Liver (tissue), 3 donors: ENCODE measurements around the gene STARD9.

Source experiments
- ATF3 ChIP-seq: IDR thresholded peaks from 2 replicates; pipeline ENCODE4 v1.6.1; 2016; ENCODE audit warnings: antibody characterized with exemption
- EGR1 ChIP-seq, 2 donors: IDR thresholded peaks; 2 replicates each; pipeline ENCODE4 v1.6.1; 2016 to 2018; ENCODE audit warnings: antibody characterized with exemption in 2 of 2, low read depth in 2 of 2
- GABPA ChIP-seq, 2 donors: IDR thresholded peaks in 1 of 2; conservative IDR thresholded peaks in 1 of 2; 2 replicates each; pipeline ENCODE4 v1.6.1; 2016; ENCODE audit warnings: antibody characterized with exemption in 2 of 2, mild to moderate bottlenecking in 1 of 2, moderate library complexity in 1 of 2
- JUND ChIP-seq, 2 donors: IDR thresholded peaks; 2 replicates each; pipeline ENCODE4 v1.6.1; 2016; ENCODE audit warnings: antibody characterized with exemption in 2 of 2
- RAD21 ChIP-seq, 2 donors: IDR thresholded peaks; 2 replicates each; pipeline ENCODE4 v1.6.1; 2016; ENCODE audit warnings: antibody characterized with exemption in 2 of 2, mild to moderate bottlenecking in 2 of 2
- SP1 ChIP-seq: IDR thresholded peaks from 2 replicates; pipeline ENCODE4 v1.6.1; 2018; ENCODE audit warnings: antibody characterized with exemption, mild to moderate bottlenecking
- TAF1 ChIP-seq: conservative IDR thresholded peaks from 2 replicates; pipeline ENCODE4 v1.6.1; 2016; ENCODE audit warnings: antibody characterized with exemption, mild to moderate bottlenecking
- YY1 ChIP-seq: IDR thresholded peaks from 2 replicates; pipeline ENCODE4 v1.6.1; 2016; ENCODE audit warnings: antibody characterized with exemption, mild to moderate bottlenecking
- TF ChIP-seq, protein P1 (sequence below): fragments of 150-350 bp; IDR thresholded peaks from 2 replicates; pipeline ENCODE4 v1.5.1; 2017; ENCODE audit warnings: improper control_type of control experiment, low read depth, low read length; ENCODE audit not compliant: missing input control
- TF ChIP-seq, protein P2 (sequence below): IDR thresholded peaks from 2 replicates; pipeline ENCODE4 v1.6.1; 2016; ENCODE audit warnings: antibody characterized with exemption
- TF ChIP-seq, protein P3 (sequence below): IDR thresholded peaks from 2 replicates; pipeline ENCODE4 v1.6.1; 2016; ENCODE audit warnings: antibody characterized with exemption
- TF ChIP-seq, protein P4 (sequence below): IDR thresholded peaks from 2 replicates; pipeline ENCODE4 v1.6.1; 2016; ENCODE audit warnings: antibody characterized with exemption, mild to moderate bottlenecking
- donor health status: healthy.
- donor health status: healthy.

DNA sequence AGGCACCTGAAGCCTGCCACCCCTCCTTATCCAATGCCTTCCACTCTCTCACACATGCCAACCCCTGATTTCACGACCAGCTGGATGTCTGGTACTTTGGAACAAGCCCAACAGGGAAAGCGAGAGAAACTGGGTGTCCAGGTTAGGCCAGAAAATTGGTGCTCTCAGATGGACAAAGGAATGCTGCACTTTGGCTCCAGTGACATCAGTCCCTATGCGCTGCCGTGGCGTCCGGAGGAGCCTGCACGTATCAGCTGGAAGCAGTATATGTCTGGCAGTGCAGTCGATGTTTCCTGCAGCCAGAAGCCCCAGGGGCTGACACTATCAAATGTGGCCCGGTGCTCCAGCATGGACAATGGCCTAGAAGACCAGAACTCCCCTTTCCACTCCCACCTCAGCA, 116.4 kb downstream of the STARD9 start:
- TF ChIP-seq, protein P1, sequence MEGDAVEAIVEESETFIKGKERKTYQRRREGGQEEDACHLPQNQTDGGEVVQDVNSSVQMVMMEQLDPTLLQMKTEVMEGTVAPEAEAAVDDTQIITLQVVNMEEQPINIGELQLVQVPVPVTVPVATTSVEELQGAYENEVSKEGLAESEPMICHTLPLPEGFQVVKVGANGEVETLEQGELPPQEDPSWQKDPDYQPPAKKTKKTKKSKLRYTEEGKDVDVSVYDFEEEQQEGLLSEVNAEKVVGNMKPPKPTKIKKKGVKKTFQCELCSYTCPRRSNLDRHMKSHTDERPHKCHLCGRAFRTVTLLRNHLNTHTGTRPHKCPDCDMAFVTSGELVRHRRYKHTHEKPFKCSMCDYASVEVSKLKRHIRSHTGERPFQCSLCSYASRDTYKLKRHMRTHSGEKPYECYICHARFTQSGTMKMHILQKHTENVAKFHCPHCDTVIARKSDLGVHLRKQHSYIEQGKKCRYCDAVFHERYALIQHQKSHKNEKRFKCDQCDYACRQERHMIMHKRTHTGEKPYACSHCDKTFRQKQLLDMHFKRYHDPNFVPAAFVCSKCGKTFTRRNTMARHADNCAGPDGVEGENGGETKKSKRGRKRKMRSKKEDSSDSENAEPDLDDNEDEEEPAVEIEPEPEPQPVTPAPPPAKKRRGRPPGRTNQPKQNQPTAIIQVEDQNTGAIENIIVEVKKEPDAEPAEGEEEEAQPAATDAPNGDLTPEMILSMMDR = no peak
- TF ChIP-seq, protein P2, sequence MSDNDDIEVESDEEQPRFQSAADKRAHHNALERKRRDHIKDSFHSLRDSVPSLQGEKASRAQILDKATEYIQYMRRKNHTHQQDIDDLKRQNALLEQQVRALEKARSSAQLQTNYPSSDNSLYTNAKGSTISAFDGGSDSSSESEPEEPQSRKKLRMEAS = no peak
- TF ChIP-seq ATF3 (no peak), GABPA (IDR thresholded peaks at IDR 0.05 in 1 of 2, conservative IDR thresholded peaks at IDR 0.05 in 1 of 2) (no peak), SP1 (no peak), EGR1 (IDR thresholded peaks at IDR 0.05; ENCODE audit: low read depth in 2 of 2) (no peak), RAD21 (IDR thresholded peaks at IDR 0.05) (no peak), TAF1 (no peak), YY1 (no peak), JUND (IDR thresholded peaks at IDR 0.05) (no peak)
- TF ChIP-seq, protein P3, sequence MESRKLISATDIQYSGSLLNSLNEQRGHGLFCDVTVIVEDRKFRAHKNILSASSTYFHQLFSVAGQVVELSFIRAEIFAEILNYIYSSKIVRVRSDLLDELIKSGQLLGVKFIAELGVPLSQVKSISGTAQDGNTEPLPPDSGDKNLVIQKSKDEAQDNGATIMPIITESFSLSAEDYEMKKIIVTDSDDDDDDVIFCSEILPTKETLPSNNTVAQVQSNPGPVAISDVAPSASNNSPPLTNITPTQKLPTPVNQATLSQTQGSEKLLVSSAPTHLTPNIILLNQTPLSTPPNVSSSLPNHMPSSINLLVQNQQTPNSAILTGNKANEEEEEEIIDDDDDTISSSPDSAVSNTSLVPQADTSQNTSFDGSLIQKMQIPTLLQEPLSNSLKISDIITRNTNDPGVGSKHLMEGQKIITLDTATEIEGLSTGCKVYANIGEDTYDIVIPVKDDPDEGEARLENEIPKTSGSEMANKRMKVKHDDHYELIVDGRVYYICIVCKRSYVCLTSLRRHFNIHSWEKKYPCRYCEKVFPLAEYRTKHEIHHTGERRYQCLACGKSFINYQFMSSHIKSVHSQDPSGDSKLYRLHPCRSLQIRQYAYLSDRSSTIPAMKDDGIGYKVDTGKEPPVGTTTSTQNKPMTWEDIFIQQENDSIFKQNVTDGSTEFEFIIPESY = no peak
- TF ChIP-seq, protein P4, sequence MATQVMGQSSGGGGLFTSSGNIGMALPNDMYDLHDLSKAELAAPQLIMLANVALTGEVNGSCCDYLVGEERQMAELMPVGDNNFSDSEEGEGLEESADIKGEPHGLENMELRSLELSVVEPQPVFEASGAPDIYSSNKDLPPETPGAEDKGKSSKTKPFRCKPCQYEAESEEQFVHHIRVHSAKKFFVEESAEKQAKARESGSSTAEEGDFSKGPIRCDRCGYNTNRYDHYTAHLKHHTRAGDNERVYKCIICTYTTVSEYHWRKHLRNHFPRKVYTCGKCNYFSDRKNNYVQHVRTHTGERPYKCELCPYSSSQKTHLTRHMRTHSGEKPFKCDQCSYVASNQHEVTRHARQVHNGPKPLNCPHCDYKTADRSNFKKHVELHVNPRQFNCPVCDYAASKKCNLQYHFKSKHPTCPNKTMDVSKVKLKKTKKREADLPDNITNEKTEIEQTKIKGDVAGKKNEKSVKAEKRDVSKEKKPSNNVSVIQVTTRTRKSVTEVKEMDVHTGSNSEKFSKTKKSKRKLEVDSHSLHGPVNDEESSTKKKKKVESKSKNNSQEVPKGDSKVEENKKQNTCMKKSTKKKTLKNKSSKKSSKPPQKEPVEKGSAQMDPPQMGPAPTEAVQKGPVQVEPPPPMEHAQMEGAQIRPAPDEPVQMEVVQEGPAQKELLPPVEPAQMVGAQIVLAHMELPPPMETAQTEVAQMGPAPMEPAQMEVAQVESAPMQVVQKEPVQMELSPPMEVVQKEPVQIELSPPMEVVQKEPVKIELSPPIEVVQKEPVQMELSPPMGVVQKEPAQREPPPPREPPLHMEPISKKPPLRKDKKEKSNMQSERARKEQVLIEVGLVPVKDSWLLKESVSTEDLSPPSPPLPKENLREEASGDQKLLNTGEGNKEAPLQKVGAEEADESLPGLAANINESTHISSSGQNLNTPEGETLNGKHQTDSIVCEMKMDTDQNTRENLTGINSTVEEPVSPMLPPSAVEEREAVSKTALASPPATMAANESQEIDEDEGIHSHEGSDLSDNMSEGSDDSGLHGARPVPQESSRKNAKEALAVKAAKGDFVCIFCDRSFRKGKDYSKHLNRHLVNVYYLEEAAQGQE = no peak
